Gastroesophageal sphincter (tissue), 3 donors: Measurements from ENCODE around the gene TMEM232.

Experiments used
- CTCF ChIP-seq, 4 experiments: fragments of 200-600 bp in 2 of 4; fragments of 450-650 bp in 2 of 4; sonication (generic) in 1 of 4; IDR thresholded peaks; one replicate each; pipeline ENCODE4 v1.5.1; 2017 to 2019; ENCODE audit warnings: antibody characterized with exemption in 4 of 4, mild to moderate bottlenecking in 2 of 4, moderate library complexity in 2 of 4
- EP300 ChIP-seq: sonication (generic); formaldehyde crosslinking; IDR thresholded peaks from one replicate; pipeline ENCODE4 v1.6.1; 2017; ENCODE audit warnings: antibody characterized with exemption, mild to moderate bottlenecking
- POLR2A ChIP-seq, 2 donors: fragments of 450-650 bp; IDR thresholded peaks; one replicate each; pipeline ENCODE4 v1.6.1; 2017; ENCODE audit warnings: antibody characterized with exemption in 2 of 2, mild to moderate bottlenecking in 2 of 2, moderate library complexity in 1 of 2
- POLR2AphosphoS5 ChIP-seq: sonication (generic); formaldehyde crosslinking; IDR thresholded peaks from one replicate; pipeline ENCODE4 v1.6.1; 2017; ENCODE audit warnings: antibody characterized with exemption

GRCh38 chr5:110547495-110547894 lies 179.0 kb downstream of the TMEM232 start:
- TF ChIP-seq POLR2A (IDR thresholded peaks at IDR 0.05), result no peak
- no peak for TF ChIP-seq CTCF (IDR thresholded peaks at IDR 0.05)
- no peak for TF ChIP-seq POLR2AphosphoS5
- no peak for TF ChIP-seq EP300
